Measurements from ENCODE around the gene DNAI1. TPM values are rescaled to one million over a fixed set of nuclear protein-coding genes. Genes with fewer than 3 reads are reported as not detected.

Gene DNAI1
- total and polyA plus RNA-seq, 10 donors: not detected

GRCh38 chr9:34428325-34428958 lies 30.2 kb upstream of the DNAI1 start:
- H3K9me3 ChIP-seq: no peaks in the 10 kb centered on the region
- intact Hi-C loops (cut with DNase I; ENCODE audit: low total_unique reads): no loop called here
- 92 to 100% (median 97%) methylated on average over 2 of the region's 2 CpGs for WGBS, 5 donors
- no peaks in the 10 kb centered on the region for H3K27me3 ChIP-seq (replicated peaks in 1 of 7)
- no peak overlapping the region for H3K4me3 ChIP-seq
- DNase-seq: no peak
- H3K27ac ChIP-seq: no peak overlapping the region
- peaks cover 0 to 26% (median 0%) of the 10 kb centered on the region in 6 donors for H3K36me3 ChIP-seq
- TF ChIP-seq POLR2AphosphoS5 (IDR thresholded peaks at IDR 0.05): no peak
- TF ChIP-seq CTCF (IDR thresholded peaks at IDR 0.05 in 8 of 11, conservative IDR thresholded peaks at IDR 0.05 in 3 of 11): no peak
- no peak for TF ChIP-seq POLR2A (IDR thresholded peaks at IDR 0.05)
- no peaks in the 10 kb centered on the region for H3K4me1 ChIP-seq

- intact Hi-C loops (cut with DNase I; ENCODE audit: low total_unique reads): no loop called here
- Histone ChIP-seq H3K36me3 (peaks cover 0 to 26% (median 0%) of the 10 kb centered on the region in 6 donors), H3K27me3 (replicated peaks in 1 of 7) (no peaks in the 10 kb centered on the region), H3K4me1 (no peaks in the 10 kb centered on the region), H3K9me3 (no peaks in the 10 kb centered on the region), H3K4me3 (no peak overlapping the region), H3K27ac (no peak overlapping the region)
- WGBS, 5 donors: 55 to 70% (median 59%) methylated on average over 4 of the region's 4 CpGs
- no peak for TF ChIP-seq POLR2AphosphoS5 (IDR thresholded peaks at IDR 0.05)
- no peak for TF ChIP-seq POLR2A (IDR thresholded peaks at IDR 0.05)
- TF ChIP-seq CTCF (IDR thresholded peaks at IDR 0.05 in 8 of 11, conservative IDR thresholded peaks at IDR 0.05 in 3 of 11): no peak
- no peak for DNase-seq
Observed at GRCh38 chr9:34430843-34431437, 27.7 kb upstream of the DNAI1 start.

- H3K9me3 ChIP-seq: no peaks in the 10 kb centered on the region
- intact Hi-C loops (cut with DNase I; ENCODE audit: low total_unique reads): no loop called here
- peaks cover 0 to 22% (median 0%) of the 10 kb centered on the region in 6 donors for H3K36me3 ChIP-seq
- H3K4me3 ChIP-seq: no peak overlapping the region
- TF ChIP-seq POLR2A (IDR thresholded peaks at IDR 0.05) (no peak), CTCF (IDR thresholded peaks at IDR 0.05 in 8 of 11, conservative IDR thresholded peaks at IDR 0.05 in 3 of 11) (no peak), POLR2AphosphoS5 (IDR thresholded peaks at IDR 0.05) (no peak)
- 88 to 95% (median 93%) methylated on average over 2 of the region's 2 CpGs for WGBS, 5 donors
- peaks cover 0 to 2% (median 0%) of the 10 kb centered on the region in 6 donors for H3K4me1 ChIP-seq
- DNase-seq: no peak
- no peak overlapping the region for H3K27ac ChIP-seq
- no peaks in the 10 kb centered on the region for H3K27me3 ChIP-seq (replicated peaks in 1 of 7)
Observed at GRCh38 chr9:34431667-34432066, 26.9 kb upstream of the DNAI1 start.
